HepG2 (cell line): ENCODE results near the gene DOP1B. TPM values are rescaled to one million over a fixed set of nuclear protein-coding genes. Genes with fewer than 3 reads are reported as not detected.
A peak's percentile ranks its signal among the peaks of the same experiment; 100 is the strongest.

Experiments
- ESRRA ChIP-seq: sonication (generic); formaldehyde crosslinking; IDR thresholded peaks from 2 replicates; pipeline ENCODE4 v1.5.1; 2020; ENCODE audit warnings: mild to moderate bottlenecking, low read depth, missing genetic modification reagents
- FOXK1 ChIP-seq: sonication (generic); formaldehyde crosslinking; IDR thresholded peaks from 2 replicates; pipeline ENCODE4 v1.4.0; 2020; ENCODE audit warnings: low read depth, missing genetic modification reagents, borderline replicate concordance
- HNRNPK ChIP-seq: fragments of 200-400 bp; formaldehyde crosslinking; IDR thresholded peaks from 2 replicates; pipeline ENCODE4 v1.6.1; 2018; ENCODE audit warnings: low read length, low read depth, moderate library complexity, mild to moderate bottlenecking; ENCODE audit not compliant: poor library complexity, severe bottlenecking
- HOXA9 ChIP-seq: sonication (generic); formaldehyde crosslinking; IDR thresholded peaks from 2 replicates; pipeline ENCODE4 v1.8.1; 2022; ENCODE audit warnings: missing genetic modification reagents, mild to moderate bottlenecking, moderate library complexity, borderline replicate concordance
- KLF13 ChIP-seq: sonication (generic); formaldehyde crosslinking; IDR thresholded peaks from 2 replicates; pipeline ENCODE4 v1.4.0; 2020; ENCODE audit warnings: mild to moderate bottlenecking, missing genetic modification reagents
- NCOA2 ChIP-seq: sonication (generic); formaldehyde crosslinking; IDR thresholded peaks from 2 replicates; pipeline ENCODE4 v1.8.0; 2022; ENCODE audit warnings: inconsistent platforms
- RELA ChIP-seq: sonication (generic); formaldehyde crosslinking; IDR thresholded peaks from 2 replicates; pipeline ENCODE4 v1.4.0; 2020; ENCODE audit warnings: missing genetic modification reagents
- RNF219 ChIP-seq: sonication (generic); formaldehyde crosslinking; IDR thresholded peaks from 2 replicates; pipeline ENCODE4 v1.5.0; 2020; ENCODE audit warnings: mild to moderate bottlenecking, missing genetic modification reagents
- SMAD1 ChIP-seq: sonication (generic); formaldehyde crosslinking; IDR thresholded peaks from 2 replicates; pipeline ENCODE4 v1.4.0; 2020; ENCODE audit warnings: missing genetic modification reagents, low read depth, mild to moderate bottlenecking, borderline replicate concordance
- SUZ12 ChIP-seq: fragments of 150-350 bp; IDR thresholded peaks from 2 replicates; pipeline ENCODE4 v1.6.1; 2014; ENCODE audit warnings: low read depth, low read length
- THAP11 ChIP-seq: IDR thresholded peaks from 2 replicates; pipeline ENCODE4 v1.6.1; 2016; ENCODE audit warnings: missing biosample characterization, missing genetic modification reagents
- ZC3H13 ChIP-seq: sonication (generic); formaldehyde crosslinking; IDR thresholded peaks from 2 replicates; pipeline ENCODE4 v1.8.1; 2023; ENCODE audit warnings: mild to moderate bottlenecking, missing genetic modification reagents, moderate library complexity
- ZFY ChIP-seq: sonication (generic); formaldehyde crosslinking; IDR thresholded peaks from 2 replicates; pipeline ENCODE4 v1.4.0; 2020; ENCODE audit warnings: missing genetic modification reagents
- ZNF430 ChIP-seq: sonication (generic); formaldehyde crosslinking; IDR thresholded peaks from 2 replicates; pipeline ENCODE4 v1.9.0; 2021; ENCODE audit warnings: mild to moderate bottlenecking, missing genetic modification reagents
- ZNF547 ChIP-seq: sonication (generic); formaldehyde crosslinking; IDR thresholded peaks from 2 replicates; pipeline ENCODE4 v1.5.1; 2020; ENCODE audit warnings: mild to moderate bottlenecking, missing genetic modification reagents
- ZNF616 ChIP-seq: sonication (generic); formaldehyde crosslinking; IDR thresholded peaks from 2 replicates; pipeline ENCODE4 v1.5.0; 2020; ENCODE audit warnings: low read depth, mild to moderate bottlenecking, missing genetic modification reagents
- ZSCAN25 ChIP-seq: sonication (generic); formaldehyde crosslinking; IDR thresholded peaks from 2 replicates; pipeline ENCODE4 v1.8.0; 2022; ENCODE audit warnings: mild to moderate bottlenecking, missing genetic modification reagents
- ZSCAN9 ChIP-seq: IDR thresholded peaks from 2 replicates; pipeline ENCODE4 v1.6.1; 2016; ENCODE audit warnings: borderline replicate concordance
- polyA plus RNA-seq, 8 experiments: library from polyadenylated mRNA; depleted of rRNA in 3 of 8; stranded (reverse) in 7 of 8; unstranded in 1 of 8; fragments of >200 nt; fragmentation: Illumina TruSeq in 4 of 8; extraction: Trizol in 4 of 8; gene quantifications; 2 replicates each; pipeline versions ENCODE4 v1.2.1 to v1.2.3, GENCODE V29; 2011 to 2016; ENCODE audit warnings: low read depth in 4 of 8, missing spikeins in 1 of 8, mixed read lengths in 1 of 8; ENCODE audit not compliant: insufficient read depth in 1 of 8
- total RNA-seq, 5 experiments: library from RNA; depleted of rRNA; stranded (reverse); fragments of >200 nt; fragmentation: Illumina TruSeq; extraction: Trizol; gene quantifications; 2 replicates each; pipeline ENCODE4 v1.2.3, GENCODE V29; 2016; ENCODE audit warnings: low read depth in 1 of 5
- TF ChIP-seq, protein P1 (sequence below): sonication (generic); formaldehyde crosslinking; IDR thresholded peaks from 2 replicates; pipeline ENCODE4 v1.5.0; 2020; ENCODE audit warnings: missing genetic modification reagents
- TF ChIP-seq, protein P2 (sequence below): sonication (generic); formaldehyde crosslinking; IDR thresholded peaks from 2 replicates; pipeline ENCODE4 v1.4.0; 2020; ENCODE audit warnings: missing genetic modification reagents, borderline replicate concordance

Gene DOP1B
- total and polyA plus RNA-seq, 2 of the 13 experiments (the other 11 are each of a cell fraction or from before 2014, with no cell fraction given): 2.8 to 3.2 TPM

DNA sequence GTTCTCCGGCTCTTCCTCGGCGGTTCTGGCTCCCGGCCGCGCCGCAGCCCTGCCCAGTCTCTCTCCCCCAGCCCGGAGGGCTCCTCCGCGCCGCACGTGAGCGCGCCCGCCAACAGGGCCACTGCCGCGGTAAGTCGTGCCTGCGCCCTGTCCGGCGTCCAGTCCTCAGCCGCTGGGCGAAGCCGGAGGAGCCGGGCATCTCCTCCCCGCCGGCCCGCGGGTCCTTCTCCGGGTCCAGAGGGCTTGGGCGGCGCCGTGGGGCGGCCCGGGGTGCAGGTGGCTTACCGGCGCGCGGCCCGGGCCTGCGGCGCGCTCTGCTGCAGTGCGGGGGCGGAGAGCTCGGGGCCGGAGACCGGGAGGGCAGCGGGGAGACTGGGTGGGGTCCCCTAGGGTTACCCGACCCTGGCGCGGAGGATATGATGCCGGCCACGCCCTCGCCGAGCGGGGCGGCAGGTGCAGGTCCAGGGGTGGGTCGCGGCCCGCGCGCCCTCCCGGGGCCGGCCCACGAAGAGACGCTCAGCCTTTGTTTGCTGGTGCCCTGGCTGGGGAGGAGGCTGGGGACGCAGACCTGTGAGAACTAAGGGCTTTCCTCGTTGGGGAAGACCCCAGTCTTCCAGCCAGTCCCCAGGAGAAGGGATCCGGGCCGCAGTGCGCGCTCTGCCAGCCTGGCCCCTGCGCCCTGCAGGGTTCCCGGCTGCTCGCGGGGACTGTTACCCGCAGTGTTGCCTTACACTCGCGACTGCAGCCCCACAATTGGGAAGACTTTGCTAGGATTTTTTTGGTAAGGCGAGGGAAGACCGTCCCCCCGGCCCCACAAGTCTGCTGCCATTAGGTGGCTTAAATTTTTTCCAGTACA lies at the start of gene DOP1B (continued):
- TF ChIP-seq, protein P1, sequence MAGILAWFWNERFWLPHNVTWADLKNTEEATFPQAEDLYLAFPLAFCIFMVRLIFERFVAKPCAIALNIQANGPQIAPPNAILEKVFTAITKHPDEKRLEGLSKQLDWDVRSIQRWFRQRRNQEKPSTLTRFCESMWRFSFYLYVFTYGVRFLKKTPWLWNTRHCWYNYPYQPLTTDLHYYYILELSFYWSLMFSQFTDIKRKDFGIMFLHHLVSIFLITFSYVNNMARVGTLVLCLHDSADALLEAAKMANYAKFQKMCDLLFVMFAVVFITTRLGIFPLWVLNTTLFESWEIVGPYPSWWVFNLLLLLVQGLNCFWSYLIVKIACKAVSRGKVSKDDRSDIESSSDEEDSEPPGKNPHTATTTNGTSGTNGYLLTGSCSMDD (CRISPR knock-in tag): no peak
- TF ChIP-seq ESRRA (CRISPR knock-in tag) (no peak), RNF219 (CRISPR knock-in tag) (no peak), ZSCAN9 (CRISPR knock-in tag) (no peak), SUZ12 (no peak), ZSCAN25 (CRISPR knock-in tag) (no peak), SMAD1 (CRISPR knock-in tag) (no peak), HOXA9 (peak; percentile 32; the same call in 1 of the 2 replicates), HNRNPK (peak; percentile 17), RELA (CRISPR knock-in tag) (no peak), NCOA2 (no peak), ZNF430 (CRISPR knock-in tag) (0 out of 2 replicates have a peak, but pooled peaks have one; percentile 13), ZNF616 (CRISPR knock-in tag) (no peak), KLF13 (CRISPR knock-in tag) (no peak), ZFY (CRISPR knock-in tag) (peak; percentile 65), ZNF547 (CRISPR knock-in tag) (no peak; the same call in 1 of the 2 replicates), FOXK1 (CRISPR knock-in tag) (no peak), ZC3H13 (CRISPR knock-in tag) (0 out of 2 replicates have a peak, but pooled peaks have one; percentile 58), THAP11 (CRISPR knock-in tag) (0 out of 2 replicates have a peak, but pooled peaks have one; percentile 22)
- TF ChIP-seq, protein P2, sequence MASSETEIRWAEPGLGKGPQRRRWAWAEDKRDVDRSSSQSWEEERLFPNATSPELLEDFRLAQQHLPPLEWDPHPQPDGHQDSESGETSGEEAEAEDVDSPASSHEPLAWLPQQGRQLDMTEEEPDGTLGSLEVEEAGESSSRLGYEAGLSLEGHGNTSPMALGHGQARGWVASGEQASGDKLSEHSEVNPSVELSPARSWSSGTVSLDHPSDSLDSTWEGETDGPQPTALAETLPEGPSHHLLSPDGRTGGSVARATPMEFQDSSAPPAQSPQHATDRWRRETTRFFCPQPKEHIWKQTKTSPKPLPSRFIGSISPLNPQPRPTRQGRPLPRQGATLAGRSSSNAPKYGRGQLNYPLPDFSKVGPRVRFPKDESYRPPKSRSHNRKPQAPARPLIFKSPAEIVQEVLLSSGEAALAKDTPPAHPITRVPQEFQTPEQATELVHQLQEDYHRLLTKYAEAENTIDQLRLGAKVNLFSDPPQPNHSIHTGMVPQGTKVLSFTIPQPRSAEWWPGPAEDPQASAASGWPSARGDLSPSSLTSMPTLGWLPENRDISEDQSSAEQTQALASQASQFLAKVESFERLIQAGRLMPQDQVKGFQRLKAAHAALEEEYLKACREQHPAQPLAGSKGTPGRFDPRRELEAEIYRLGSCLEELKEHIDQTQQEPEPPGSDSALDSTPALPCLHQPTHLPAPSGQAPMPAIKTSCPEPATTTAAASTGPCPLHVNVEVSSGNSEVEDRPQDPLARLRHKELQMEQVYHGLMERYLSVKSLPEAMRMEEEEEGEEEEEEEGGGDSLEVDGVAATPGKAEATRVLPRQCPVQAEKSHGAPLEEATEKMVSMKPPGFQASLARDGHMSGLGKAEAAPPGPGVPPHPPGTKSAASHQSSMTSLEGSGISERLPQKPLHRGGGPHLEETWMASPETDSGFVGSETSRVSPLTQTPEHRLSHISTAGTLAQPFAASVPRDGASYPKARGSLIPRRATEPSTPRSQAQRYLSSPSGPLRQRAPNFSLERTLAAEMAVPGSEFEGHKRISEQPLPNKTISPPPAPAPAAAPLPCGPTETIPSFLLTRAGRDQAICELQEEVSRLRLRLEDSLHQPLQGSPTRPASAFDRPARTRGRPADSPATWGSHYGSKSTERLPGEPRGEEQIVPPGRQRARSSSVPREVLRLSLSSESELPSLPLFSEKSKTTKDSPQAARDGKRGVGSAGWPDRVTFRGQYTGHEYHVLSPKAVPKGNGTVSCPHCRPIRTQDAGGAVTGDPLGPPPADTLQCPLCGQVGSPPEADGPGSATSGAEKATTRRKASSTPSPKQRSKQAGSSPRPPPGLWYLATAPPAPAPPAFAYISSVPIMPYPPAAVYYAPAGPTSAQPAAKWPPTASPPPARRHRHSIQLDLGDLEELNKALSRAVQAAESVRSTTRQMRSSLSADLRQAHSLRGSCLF (CRISPR knock-in tag): no peak
